Measurements from ENCODE around the gene DYSF.

The DYSF gene

DNA sequence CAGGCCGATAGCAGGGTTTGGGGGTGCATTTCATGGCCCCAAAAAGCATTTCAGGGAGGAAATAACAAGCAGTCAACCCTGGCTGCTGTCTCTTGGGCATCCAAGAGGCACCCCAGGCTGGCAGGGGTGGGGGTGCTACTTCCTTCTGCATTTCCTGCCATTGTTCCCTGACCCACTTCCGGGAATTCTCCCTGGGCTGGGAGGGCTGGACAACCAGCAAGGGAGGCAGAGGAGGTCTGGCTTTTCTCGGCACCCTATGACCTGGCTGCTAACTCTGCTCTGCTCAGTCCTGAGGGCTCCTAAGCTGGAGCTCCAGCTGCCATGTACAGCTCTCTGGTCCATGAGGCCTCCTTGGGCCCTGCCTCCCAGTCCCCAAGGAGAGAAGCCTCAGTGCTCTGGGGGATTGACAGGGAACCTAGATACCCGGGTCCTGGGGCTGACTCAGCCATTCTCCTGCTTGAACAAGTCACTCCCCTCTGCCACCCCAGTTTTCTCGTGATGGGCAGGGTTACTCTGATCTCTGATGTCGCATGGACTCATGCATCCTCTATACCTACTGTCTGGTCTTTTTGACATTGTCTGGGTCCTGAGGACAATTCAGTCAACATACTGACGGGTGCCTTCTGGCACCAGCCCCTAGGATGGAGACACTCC is 47.2 kb downstream of the DYSF start:
- no peak overlapping the region for H3K4me3 ChIP-seq (ENCODE audit: low read depth, low read length)
- TF ChIP-seq, protein P1, sequence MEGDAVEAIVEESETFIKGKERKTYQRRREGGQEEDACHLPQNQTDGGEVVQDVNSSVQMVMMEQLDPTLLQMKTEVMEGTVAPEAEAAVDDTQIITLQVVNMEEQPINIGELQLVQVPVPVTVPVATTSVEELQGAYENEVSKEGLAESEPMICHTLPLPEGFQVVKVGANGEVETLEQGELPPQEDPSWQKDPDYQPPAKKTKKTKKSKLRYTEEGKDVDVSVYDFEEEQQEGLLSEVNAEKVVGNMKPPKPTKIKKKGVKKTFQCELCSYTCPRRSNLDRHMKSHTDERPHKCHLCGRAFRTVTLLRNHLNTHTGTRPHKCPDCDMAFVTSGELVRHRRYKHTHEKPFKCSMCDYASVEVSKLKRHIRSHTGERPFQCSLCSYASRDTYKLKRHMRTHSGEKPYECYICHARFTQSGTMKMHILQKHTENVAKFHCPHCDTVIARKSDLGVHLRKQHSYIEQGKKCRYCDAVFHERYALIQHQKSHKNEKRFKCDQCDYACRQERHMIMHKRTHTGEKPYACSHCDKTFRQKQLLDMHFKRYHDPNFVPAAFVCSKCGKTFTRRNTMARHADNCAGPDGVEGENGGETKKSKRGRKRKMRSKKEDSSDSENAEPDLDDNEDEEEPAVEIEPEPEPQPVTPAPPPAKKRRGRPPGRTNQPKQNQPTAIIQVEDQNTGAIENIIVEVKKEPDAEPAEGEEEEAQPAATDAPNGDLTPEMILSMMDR (IDR thresholded peaks at IDR 0.05; ENCODE audit: borderline replicate concordance, insufficient read depth, low read depth, low read length): no peak

DNA sequence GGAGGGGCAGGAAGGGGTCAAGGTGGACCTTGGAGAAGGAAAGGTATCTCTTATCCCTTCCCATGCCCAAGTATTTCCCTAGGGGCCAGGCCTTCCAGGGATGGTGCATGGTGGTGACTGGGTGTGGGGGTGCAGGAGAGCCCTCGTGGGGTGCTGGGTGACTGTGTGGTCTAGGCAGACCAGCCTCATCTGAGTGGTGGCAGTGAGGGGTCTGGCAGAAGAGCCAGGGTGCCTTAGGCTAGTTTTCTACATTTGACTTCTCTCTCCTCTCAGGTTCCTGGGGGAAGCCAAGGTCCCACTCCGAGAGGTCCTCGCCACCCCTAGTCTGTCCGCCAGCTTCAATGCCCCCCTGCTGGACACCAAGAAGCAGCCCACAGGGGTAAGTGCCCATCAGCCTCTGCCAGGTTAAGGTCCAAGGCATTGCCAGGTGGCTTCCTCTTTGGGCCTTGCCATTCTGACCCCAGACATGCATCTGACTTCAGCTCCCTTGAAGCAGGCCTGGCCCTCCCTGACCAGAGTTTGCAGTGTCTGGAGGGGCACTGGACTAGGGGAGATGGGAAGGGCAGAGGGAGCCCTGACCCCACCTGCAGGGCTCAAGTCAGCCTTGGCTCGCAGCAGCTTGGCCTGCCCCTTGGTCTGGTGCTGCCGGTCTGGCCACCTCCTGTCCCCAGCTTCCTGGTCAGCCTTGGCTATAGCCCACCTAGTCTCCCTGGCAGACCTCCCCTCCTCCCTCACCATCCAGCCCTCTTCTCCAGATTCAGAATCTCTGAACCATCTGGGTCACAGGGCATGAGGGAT is 49.8 kb downstream of the DYSF start:
- H3K4me3 ChIP-seq (ENCODE audit: low read depth, low read length): no peak overlapping the region
- TF ChIP-seq, protein P1 (IDR thresholded peaks at IDR 0.05; ENCODE audit: borderline replicate concordance, insufficient read depth, low read depth, low read length): no peak

DNA sequence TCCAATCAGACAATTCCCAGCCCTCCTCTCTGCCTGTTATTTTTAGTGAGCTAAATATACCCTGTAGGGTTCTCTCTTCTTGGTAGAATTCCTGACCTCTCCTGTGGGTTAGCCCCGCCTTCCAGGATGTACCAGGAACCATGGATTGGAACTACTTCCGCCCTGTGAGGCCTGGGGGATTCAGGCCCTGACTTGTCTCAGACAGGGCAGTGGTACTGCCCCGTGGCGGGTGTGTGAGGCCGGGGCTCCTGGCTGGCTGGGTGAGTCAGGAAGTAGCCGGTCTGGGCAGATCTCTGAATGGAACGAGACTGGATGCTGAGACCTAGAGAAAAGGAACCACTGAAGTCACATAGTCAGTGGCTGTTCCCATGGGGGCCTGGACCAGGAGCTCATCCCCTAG is 50.5 kb downstream of the DYSF start:
- TF ChIP-seq, protein P1 (IDR thresholded peaks at IDR 0.05; ENCODE audit: borderline replicate concordance, insufficient read depth, low read depth, low read length): no peak
- H3K4me3 ChIP-seq (ENCODE audit: low read depth, low read length): no peak overlapping the region

GRCh38 chr2:71504611-71505010 is 51.2 kb downstream of the DYSF start:
- no peak overlapping the region for H3K4me3 ChIP-seq (ENCODE audit: low read depth, low read length)
- TF ChIP-seq, protein P1 (IDR thresholded peaks at IDR 0.05; ENCODE audit: borderline replicate concordance, insufficient read depth, low read depth, low read length): no peak

DNA sequence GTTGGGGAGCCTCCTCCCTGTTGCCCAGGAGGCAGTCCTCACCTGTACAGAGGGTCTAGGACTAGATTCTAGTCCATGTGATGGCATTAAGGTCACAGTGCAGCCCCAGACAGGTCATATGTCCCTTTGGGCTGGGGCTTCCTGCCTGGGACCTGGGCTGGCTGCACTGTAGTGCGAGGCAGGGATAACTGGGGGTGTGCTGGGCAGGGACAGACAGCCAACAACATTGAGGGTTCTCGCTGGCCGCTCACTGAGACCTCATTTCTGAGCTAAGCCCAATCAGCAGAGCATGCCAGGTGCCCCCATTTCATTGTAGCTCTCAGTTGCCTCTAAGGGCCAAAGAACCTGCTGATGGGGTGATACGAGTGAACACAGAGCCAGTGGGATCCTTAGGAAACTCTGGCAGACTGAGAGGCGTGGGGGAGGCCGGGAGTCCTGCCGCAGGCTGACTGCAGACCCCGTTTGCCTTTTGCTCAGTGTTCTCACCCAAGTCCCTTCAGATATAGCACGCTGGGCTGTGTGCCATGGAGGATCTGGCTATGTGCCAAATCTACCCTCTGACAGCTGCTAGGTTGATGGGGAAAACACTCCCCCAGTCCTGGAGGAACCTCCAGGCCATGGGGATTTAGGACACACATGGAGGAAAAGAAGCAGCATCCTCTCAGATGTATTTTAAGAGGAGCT is 51.9 kb downstream of the DYSF start:
- H3K4me3 ChIP-seq (ENCODE audit: low read depth, low read length): no peak overlapping the region
- TF ChIP-seq, protein P1 (IDR thresholded peaks at IDR 0.05; ENCODE audit: borderline replicate concordance, insufficient read depth, low read depth, low read length): no peak

GRCh38 chr2:71505770-71506140 is 52.4 kb downstream of the DYSF start:
- no peak overlapping the region for H3K4me3 ChIP-seq (ENCODE audit: low read depth, low read length)
- TF ChIP-seq, protein P1 (IDR thresholded peaks at IDR 0.05; ENCODE audit: borderline replicate concordance, insufficient read depth, low read depth, low read length): no peak

Data from GM12875 (cell line).